GM18508 (cell line): ENCODE results near the gene P3H2.
"Not testable (repeated sequence)": the region's sequence is repeated elsewhere in the genome, so short reads cannot be mapped to it uniquely, and the experiment has no call there.

Experiments
- ATAC-seq: cut with Tn5 transposase; IDR thresholded peaks from one replicate; pipeline ENCODE4 v1.9.1; 2021; ENCODE audit warnings: moderate number of reproducible peaks; ENCODE audit not compliant: insufficient read depth, unreplicated experiment

The P3H2 gene

GRCh38 chr3:190000187-190000860 lies 120.4 kb downstream of the P3H2 start:
- no peak for ATAC-seq

GRCh38 chr3:189999718-190000117 lies 121.0 kb downstream of the P3H2 start:
- ATAC-seq: no peak

- ATAC-seq: no peak
Observed at GRCh38 chr3:189995129-189995528, 125.6 kb downstream of the P3H2 start.

- no peak for ATAC-seq
Observed at GRCh38 chr3:189990826-189991225, 129.9 kb downstream of the P3H2 start.

GRCh38 chr3:189988854-189989253 lies 131.8 kb downstream of the P3H2 start:
- ATAC-seq: no peak

DNA sequence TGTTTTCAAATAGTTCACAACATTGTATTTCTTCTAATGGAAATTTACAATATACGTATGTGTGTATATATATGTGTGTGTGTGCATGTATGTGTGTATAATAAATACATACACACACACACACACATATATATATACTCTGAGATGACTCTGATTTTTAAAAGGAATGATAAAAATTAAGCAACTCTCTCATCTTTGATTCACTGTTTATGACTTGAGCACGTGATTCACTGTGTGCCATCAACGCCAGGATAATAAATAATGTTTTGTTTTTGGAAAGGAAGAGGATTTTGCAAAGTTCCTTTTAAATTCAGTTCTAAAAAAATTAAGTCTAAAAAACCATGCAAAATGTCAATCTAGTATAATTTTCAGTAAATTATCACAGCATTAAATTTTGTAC lies 132.4 kb downstream of the P3H2 start:
- no peak for ATAC-seq

GRCh38 chr3:189985948-189986347 lies 134.7 kb downstream of the P3H2 start:
- ATAC-seq: no peak

- ATAC-seq: no peak
Observed at GRCh38 chr3:189983612-189984011, 137.1 kb downstream of the P3H2 start.

DNA sequence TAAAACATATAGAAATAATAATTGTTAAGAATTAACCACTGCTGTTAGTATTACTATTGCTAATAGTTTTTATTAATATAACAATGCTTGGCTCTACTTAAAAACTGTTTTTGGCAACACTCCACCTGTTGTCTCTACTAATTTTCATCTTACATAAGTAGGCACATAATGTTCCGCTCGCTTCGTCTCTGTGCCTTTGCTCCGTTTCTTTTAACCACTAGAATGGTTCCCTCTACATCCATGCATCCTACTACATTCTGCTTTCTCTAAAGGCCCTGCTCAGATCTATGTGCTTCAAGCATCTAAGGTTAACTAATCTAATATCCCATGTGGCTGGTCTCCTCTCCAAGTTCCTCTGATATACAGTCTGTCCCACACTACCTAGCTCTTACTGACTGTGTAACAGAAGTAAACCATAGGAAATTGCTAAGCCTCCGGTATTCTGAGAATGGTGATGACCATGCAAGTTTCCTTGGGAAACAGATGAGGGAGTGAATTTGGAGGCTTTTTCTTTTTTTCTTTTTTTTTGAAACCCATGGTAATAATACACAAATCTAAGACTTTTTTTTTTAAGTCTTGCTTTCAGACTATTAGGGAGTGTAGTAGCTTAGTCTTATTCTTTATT lies 138.3 kb downstream of the P3H2 start:
- ATAC-seq: no peak

DNA sequence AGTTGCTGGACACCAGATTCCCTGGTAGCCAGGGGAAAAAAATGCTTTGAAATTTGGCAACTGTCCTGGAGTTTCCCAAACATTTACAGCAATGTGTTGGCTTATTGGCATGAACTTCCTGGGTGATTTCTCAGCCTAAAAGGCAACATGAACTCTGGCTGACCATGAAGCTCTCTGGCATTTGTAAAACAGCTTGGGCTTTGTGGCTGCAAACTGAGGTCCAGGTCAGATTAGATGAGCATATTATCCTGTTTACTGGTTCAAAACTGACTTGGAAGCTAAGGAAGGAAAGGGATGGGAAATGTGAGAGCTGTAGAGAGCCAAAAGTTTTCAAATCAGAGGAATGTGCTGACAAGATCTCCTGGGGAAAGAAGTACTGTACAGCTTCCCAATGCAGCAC lies 139.0 kb downstream of the P3H2 start:
- ATAC-seq: no peak

DNA sequence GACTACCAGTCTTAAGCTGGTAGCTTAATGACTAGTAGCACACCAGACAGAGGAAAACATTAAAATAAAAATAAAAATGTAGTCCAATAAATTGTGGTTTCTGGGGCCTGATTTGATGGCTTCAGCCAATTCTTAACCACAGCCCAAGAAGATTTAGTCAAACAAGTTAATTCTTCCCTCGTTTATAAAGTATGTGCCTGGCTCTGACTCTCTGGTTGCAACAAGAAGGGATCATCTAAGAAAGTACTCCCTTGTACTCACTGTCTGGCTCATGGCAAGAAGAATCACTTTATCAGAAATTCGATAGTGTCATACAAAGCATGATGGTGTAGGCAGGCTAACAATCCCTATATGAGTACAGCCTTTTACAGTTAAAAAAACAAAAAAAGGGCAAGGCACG lies 141.9 kb downstream of the P3H2 start:
- ATAC-seq: no peak

- ATAC-seq: no peak
Observed at GRCh38 chr3:189977174-189977573, 143.5 kb downstream of the P3H2 start.

- ATAC-seq: no peak
Observed at GRCh38 chr3:189975391-189975990, 145.2 kb downstream of the P3H2 start.

- ATAC-seq: no peak
Observed at GRCh38 chr3:189974359-189974758, 146.3 kb downstream of the P3H2 start.

DNA sequence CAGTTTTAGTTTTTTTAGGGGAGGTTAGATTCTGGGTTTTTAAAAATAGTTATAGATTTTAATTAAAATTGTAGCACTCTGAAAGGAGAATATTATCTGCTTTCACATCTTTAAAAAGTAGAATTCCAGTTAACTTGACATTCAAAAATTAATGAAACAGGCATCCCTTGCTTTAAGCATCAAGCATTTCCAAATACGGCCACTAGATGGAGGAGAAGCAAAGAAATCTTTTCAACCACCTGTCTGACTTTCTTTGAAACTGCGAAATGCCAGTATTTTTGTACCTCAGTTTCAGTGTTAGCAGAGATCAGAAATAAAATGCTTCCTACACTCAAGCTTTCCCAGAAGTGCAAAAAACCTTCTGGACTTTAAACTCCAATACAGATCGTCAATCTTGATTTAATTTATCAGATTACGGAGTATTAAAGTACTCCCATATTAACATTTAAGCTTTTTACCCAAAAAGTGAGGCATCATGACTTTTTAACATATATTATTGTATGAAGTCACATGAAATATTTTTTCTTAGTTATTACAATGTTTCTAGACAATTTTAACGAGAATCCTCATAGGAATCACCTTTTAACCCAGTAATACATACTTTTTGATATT lies 153.3 kb downstream of the P3H2 start:
- no peak for ATAC-seq

DNA sequence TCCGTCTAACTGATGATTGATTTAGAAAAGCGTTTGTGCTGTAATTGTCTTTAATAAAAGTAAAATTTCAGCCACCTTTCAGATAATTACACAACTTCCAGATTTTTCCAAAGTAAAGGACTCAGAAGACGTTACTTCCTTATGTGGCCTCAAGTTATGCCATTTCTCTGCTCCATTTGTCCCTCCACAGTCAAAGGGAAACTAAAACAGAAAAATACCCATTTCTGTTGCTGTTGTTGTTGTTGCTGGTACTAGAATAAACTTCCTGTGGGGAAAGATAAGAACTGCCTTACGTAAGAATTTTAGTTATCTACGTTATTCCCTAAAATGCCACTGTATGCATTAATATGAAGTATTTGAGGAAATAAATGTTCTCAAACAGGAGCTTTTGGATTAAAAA lies 153.9 kb downstream of the P3H2 start:
- ATAC-seq: no peak

DNA sequence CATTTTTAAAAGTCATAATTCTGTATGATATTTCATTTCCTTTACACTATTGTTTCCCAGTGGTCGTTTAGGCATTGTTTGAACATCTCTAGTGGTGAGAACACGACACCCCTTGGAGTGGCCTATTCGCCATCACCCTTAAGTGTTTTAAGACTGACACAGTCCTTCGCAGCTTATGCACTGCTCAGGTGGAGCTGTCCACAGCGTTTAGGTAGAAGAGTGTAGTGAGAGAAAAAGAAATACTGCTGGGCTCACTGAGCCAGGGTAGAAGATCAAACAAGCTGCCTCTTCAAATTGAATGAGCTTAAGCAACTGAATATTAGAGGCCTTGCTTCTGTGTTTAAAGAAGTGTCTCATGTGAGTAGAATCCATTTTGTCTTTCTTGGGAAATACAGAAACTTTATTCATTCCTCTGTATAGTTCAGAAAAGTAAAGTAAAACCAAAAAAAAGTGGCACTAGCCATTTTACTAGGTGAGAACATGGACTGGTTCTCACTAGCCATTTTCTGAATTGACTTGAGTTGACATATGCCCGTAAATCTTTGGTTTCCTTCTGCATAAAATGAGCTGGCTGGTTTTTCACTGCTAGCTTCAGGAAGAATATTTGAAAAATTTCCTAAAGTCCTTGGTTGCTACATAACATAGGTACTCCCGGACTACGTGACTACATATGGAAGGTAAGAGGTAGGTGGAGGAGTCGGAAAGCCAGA lies 155.9 kb downstream of the P3H2 start:
- no peak for ATAC-seq

GRCh38 chr3:189962466-189962865 lies 158.2 kb downstream of the P3H2 start:
- no peak for ATAC-seq

DNA sequence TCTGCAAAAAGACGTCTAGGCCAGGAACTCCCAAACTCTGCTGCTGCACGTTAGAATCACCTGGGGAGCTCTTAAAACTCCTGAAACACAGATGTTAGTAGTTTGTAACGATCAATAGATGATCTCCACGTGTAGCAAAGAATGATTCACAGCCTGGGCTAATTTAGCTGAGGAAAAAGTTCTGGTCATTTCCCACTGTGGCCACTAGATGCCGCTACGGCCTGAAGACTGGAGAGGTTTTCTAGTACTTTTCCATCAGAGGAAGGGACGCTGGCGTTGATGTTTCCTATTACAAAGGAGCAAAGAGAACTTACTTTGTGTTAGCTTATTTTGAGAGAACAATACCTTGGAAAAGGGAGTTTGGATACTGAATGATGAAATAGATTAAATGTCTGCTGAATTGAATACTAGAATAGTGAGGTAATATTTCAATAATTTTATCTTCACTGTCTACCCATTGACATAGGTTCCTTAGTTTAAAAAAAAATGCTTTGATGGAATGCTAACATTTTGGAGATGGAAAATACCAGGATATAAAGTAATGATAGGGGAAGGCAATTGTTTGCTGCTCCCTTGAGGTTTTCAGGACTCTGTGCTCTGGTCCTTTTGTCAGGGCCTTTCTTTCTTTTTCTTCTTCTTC lies 159.1 kb downstream of the P3H2 start:
- no peak for ATAC-seq

- ATAC-seq: not testable (repeated sequence)
Observed at GRCh38 chr3:189961086-189961485, 159.6 kb downstream of the P3H2 start.
